PC-9 (cell line): ENCODE data around the gene HUS1. TPM values are rescaled to one million over a fixed set of nuclear protein-coding genes. Genes with fewer than 3 reads are reported as not detected.
"Not testable (repeated sequence)": the region's sequence is repeated elsewhere in the genome, so short reads cannot be mapped to it uniquely, and the experiment has no call there.

Source experiments
- BruUV-seq: library from RNA; stranded (reverse); fragments of 400-500 nt; replicated peaks from 2 replicates; lab custom pipeline; 2021; lab: Mats Ljungman, UMichigan
- CTCF ChIA-PET: fragments of 300-600 bp; sonication (Branson Sonifier 250); formaldehyde crosslinking; loops from one replicate; lab custom pipeline; 2022; ENCODE audit warnings: antibody characterized with exemption; lab: Charles Lee
- POLR2A ChIA-PET: fragments of 300-600 bp; sonication (Branson Sonifier 250); formaldehyde crosslinking; loops from one replicate; lab custom pipeline; 2022; ENCODE audit warnings: antibody characterized with exemption; ENCODE audit not compliant: unreplicated experiment; lab: Charles Lee
- DNase-seq, 2 experiments: peaks; one replicate each; pipeline versions ENCODE4 v3.0.0 to v3.0.0-alpha.2; 2015 to 2022; ENCODE audit warnings: mixed read lengths in 1 of 2
- H2AFZ ChIP-seq: fragments of 200-600 bp; sonication (generic); 2 replicates; pipeline ENCODE4 v1.8.1; 2017; ENCODE audit warnings: antibody characterized with exemption
- H3F3A ChIP-seq: fragments of 200-600 bp; sonication (generic); 2 replicates; pipeline ENCODE4 v1.8.1; 2017; ENCODE audit warnings: antibody characterized with exemption, mild to moderate bottlenecking, low read depth; ENCODE audit not compliant: insufficient read depth
- H3K27ac ChIP-seq: fragments of 200-600 bp; sonication (generic); 2 replicates; pipeline ENCODE4 v1.6.1; 2016; ENCODE audit warnings: mixed run types
- H3K27me3 ChIP-seq: fragments of 200-600 bp; sonication (generic); 2 replicates; pipeline ENCODE4 v1.6.1; 2016; ENCODE audit warnings: low read depth, mixed run types; ENCODE audit not compliant: insufficient read depth
- H3K36me3 ChIP-seq: fragments of 200-600 bp; sonication (generic); 2 replicates; pipeline ENCODE4 v1.6.1; 2016; ENCODE audit warnings: low read depth, mixed run types
- H3K4me1 ChIP-seq: fragments of 200-600 bp; sonication (generic); replicated peaks from 2 replicates; pipeline ENCODE4 v1.6.1; 2016; ENCODE audit warnings: mixed run types; ENCODE audit not compliant: insufficient read depth
- H3K4me2 ChIP-seq: fragments of 200-600 bp; sonication (generic); 2 replicates; pipeline ENCODE4 v1.6.1; 2017; ENCODE audit warnings: mixed run types
- H3K4me3 ChIP-seq: fragments of 200-600 bp; sonication (generic); 2 replicates; pipeline ENCODE4 v1.6.1; 2016; ENCODE audit warnings: mixed run types
- H3K79me2 ChIP-seq: fragments of 200-600 bp; sonication (generic); 2 replicates; pipeline ENCODE4 v1.6.1; 2017; ENCODE audit warnings: low read depth, mixed run types
- H3K9me2 ChIP-seq: fragments of 200-600 bp; sonication (generic); 2 replicates; pipeline ENCODE4 v1.8.1; 2017; ENCODE audit warnings: mild to moderate bottlenecking; ENCODE audit not compliant: insufficient read depth
- H3K9me3 ChIP-seq: fragments of 200-600 bp; sonication (generic); 2 replicates; pipeline ENCODE4 v1.8.1; 2016; ENCODE audit warnings: low read depth; ENCODE audit not compliant: insufficient read depth
- H4K20me1 ChIP-seq: fragments of 200-600 bp; sonication (generic); 2 replicates; pipeline ENCODE4 v1.8.1; 2017; ENCODE audit not compliant: insufficient read depth
- CTCF ChIP-seq: fragments of 200-600 bp; sonication (generic); conservative IDR thresholded peaks from 2 replicates; pipeline ENCODE4 v1.6.1; 2017; ENCODE audit warnings: mixed run types, antibody characterized with exemption, mild to moderate bottlenecking, moderate library complexity
- EZH2 ChIP-seq: fragments of 200-600 bp; sonication (generic); IDR thresholded peaks from 2 replicates; pipeline ENCODE4 v1.8.0; 2017; ENCODE audit warnings: antibody characterized with exemption, low read depth
- intact Hi-C: fragments of 100-400 bp; cut with micrococcal nuclease; formaldehyde crosslinking; loops from one replicate; pipeline ENCODE4 v1.10.0; 2022; ENCODE audit not compliant: unreplicated experiment
- total RNA-seq: library from RNA; stranded (reverse); gene quantifications from 2 replicates; pipeline ENCODE4 v1.2.3, GENCODE V29; 2021

HUS1 gene
- total RNA-seq, 1 experiment from 2014 or later = 43.5 TPM

- TF ChIP-seq CTCF (peak; percentile 73), EZH2 (no peak)
- Histone ChIP-seq H3K4me1 (peaks cover 9% of the 10 kb centered on the region), H3K27me3 (no peaks in the 10 kb centered on the region), H3K4me3 (no peak overlapping the region), H3K4me2 (no peak overlapping the region), H3K27ac (no peak overlapping the region), H2AFZ (no peak overlapping the region), H3K79me2 (no peaks in the 10 kb centered on the region), H4K20me1 (no peaks in the 10 kb centered on the region), H3K36me3 (no peaks in the 10 kb centered on the region), H3K9me2 (no peaks in the 10 kb centered on the region), H3K9me3 (no peaks in the 10 kb centered on the region), H3F3A (peaks cover 12% of the 10 kb centered on the region)
- POLR2A ChIA-PET = no interaction called here
- DNase-seq = no peak
- intact Hi-C loops = no loop called here
- BruUV-seq = no TSS peak
- CTCF ChIA-PET = interaction anchor here (0.6 to 1.0 kb wide), 3 partner anchors 106 to 1053 kb away, joined by 3 to 7 read pairs (median 4); no protein-coding TSS in a partner anchor
Measured at GRCh38 chr7:47988496-47989386, 9.3 kb upstream of the HUS1 start.

- ChIA-PET CTCF (no interaction called here), POLR2A (no interaction called here)
- Histone ChIP-seq H3K27me3 (no peaks in the 10 kb centered on the region), H3K27ac (no peak overlapping the region), H3K4me2 (no peak overlapping the region), H3K4me3 (no peak overlapping the region), H4K20me1 (no peaks in the 10 kb centered on the region), H3K4me1 (peaks cover 11% of the 10 kb centered on the region), H3F3A (peaks cover 23% of the 10 kb centered on the region), H3K79me2 (peaks cover 13% of the 10 kb centered on the region), H3K36me3 (peaks cover 7% of the 10 kb centered on the region), H2AFZ (no peak overlapping the region), H3K9me3 (no peaks in the 10 kb centered on the region), H3K9me2 (no peaks in the 10 kb centered on the region)
- intact Hi-C loops = no loop called here
- no TSS peak for BruUV-seq
- DNase-seq = no peak
- no peak for TF ChIP-seq EZH2
- TF ChIP-seq CTCF = no peak
Measured at GRCh38 chr7:47982610-47983009, 3.2 kb upstream of the HUS1 start.

GRCh38 chr7:47980648-47981047 lies 1.2 kb upstream of the HUS1 start:
- CTCF ChIA-PET = interaction anchor here (0.7 kb wide), 1 partner anchor 79 kb away, joined by 11 read pairs; no protein-coding TSS in a partner anchor
- DNase-seq, H3K4me2 ChIP-seq, intact Hi-C loops, POLR2A ChIA-PET, H3K4me3 ChIP-seq, H3K9me3 ChIP-seq, H3K27ac ChIP-seq, H4K20me1 ChIP-seq, BruUV-seq, H3K9me2 ChIP-seq, H2AFZ ChIP-seq, H3K27me3 ChIP-seq: not testable (repeated sequence)
- peaks cover 23% of the 10 kb centered on the region for H3F3A ChIP-seq
- peaks cover 22% of the 10 kb centered on the region for H3K79me2 ChIP-seq
- peaks cover 25% of the 10 kb centered on the region for H3K36me3 ChIP-seq
- H3K4me1 ChIP-seq = peaks cover 11% of the 10 kb centered on the region
